T-helper 2 cell treated with Interferon-gamma antibody and Interleukin-4, amounts not matched to agents 5 μg/mL and 100 μg/mL, for 36 hours (primary cell): ENCODE data around the gene ERCC6.

ENCODE experiments used
- DNase-seq: peaks from one replicate; pipeline ENCODE4 v3.0.0; 2021; ENCODE audit warnings: low spot score
- H3K27ac Mint-ChIP-seq: one replicate; pipeline ENCODE4 v1.8.0; 2021; ENCODE audit warnings: mild to moderate bottlenecking, mixed read lengths
- H3K27me3 Mint-ChIP-seq: one replicate; pipeline ENCODE4 v1.8.0; 2021; ENCODE audit warnings: low read depth, mixed read lengths
- H3K36me3 Mint-ChIP-seq: one replicate; pipeline ENCODE4 v1.8.0; 2021; ENCODE audit warnings: low read depth, mixed read lengths
- H3K4me1 Mint-ChIP-seq: one replicate; pipeline ENCODE4 v1.8.0; 2021; ENCODE audit warnings: low read depth, mixed read lengths
- H3K4me3 Mint-ChIP-seq: one replicate; pipeline ENCODE4 v1.8.0; 2022; ENCODE audit warnings: mild to moderate bottlenecking, moderate library complexity, mixed read lengths
- H3K9me3 Mint-ChIP-seq: one replicate; pipeline ENCODE4 v1.8.0; 2021; ENCODE audit warnings: mixed read lengths

The ERCC6 gene

DNA sequence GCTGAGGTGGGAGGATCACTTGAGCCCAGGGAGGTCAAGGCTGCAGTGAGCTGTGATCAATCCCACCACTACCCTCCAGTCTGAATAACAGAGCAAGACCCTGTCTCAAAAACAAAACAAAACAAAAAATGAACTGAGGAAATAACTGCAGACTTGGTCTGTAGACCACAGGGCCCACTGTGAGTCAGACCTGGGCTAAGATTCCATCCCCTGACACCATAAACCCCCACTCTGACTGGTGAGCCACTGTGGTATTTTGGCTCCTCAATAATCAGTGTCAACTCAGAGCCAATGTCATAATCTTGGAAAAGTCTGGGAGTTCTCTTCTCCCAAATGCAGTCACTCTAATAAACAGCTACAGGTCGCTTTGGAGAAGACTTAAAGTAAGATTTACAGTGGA is 24.0 kb upstream of the ERCC6 start:
- H3K4me3 Mint-ChIP-seq, result no peak overlapping the region
- H3K27me3 Mint-ChIP-seq, result peaks cover 2% of the 10 kb centered on the region
- peaks cover 27% of the 10 kb centered on the region for H3K4me1 Mint-ChIP-seq
- peak overlapping the region; percentile 33 for H3K27ac Mint-ChIP-seq
- no peak for DNase-seq
- H3K9me3 Mint-ChIP-seq, result peaks cover 13% of the 10 kb centered on the region
- peaks cover 4% of the 10 kb centered on the region for H3K36me3 Mint-ChIP-seq

DNA sequence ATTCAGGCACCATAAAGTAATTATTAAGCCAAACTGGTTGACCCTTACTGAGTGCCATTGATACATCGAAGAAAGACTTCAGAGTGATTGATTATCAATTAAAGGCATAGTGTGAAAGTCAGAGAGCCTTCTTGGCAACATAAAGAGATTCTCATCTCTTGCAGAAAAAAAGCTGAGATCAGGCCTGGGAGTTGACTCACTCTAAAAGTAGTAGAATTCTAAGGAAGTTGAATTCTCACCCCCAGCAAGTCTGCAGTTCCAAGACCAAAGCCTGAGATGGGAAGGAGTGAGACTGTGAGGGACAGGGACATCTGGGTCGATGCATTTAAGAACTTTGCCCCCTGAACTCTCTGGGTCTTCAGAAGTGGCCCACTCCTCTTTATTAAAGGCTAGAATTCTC is 21.6 kb upstream of the ERCC6 start:
- DNase-seq, result no peak
- Mint-ChIP-seq H3K4me1 (peaks cover 19% of the 10 kb centered on the region), H3K4me3 (no peak overlapping the region), H3K9me3 (peaks cover 3% of the 10 kb centered on the region), H3K36me3 (no peaks in the 10 kb centered on the region), H3K27ac (no peak overlapping the region), H3K27me3 (no peaks in the 10 kb centered on the region)

DNA sequence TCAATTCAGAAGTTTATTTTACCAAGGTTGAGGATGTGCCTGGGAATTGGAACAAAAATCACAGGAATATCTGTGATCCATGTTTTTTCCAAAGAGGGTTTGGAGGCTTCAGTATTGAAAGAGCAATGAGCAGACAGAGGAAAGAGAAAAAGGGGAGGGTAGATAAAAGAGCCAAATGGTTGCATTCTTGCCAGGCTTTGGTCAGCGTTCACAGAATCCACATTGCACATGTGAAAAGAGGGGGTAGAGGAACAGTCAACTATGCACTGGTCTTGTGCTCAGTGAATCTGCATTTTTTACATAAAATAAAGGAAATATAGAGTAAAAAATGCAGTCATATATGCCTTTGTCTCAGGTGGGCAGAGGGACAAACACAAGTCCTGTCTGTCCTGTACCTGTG is 20.6 kb upstream of the ERCC6 start:
- H3K9me3 Mint-ChIP-seq, result peaks cover 7% of the 10 kb centered on the region

DNA sequence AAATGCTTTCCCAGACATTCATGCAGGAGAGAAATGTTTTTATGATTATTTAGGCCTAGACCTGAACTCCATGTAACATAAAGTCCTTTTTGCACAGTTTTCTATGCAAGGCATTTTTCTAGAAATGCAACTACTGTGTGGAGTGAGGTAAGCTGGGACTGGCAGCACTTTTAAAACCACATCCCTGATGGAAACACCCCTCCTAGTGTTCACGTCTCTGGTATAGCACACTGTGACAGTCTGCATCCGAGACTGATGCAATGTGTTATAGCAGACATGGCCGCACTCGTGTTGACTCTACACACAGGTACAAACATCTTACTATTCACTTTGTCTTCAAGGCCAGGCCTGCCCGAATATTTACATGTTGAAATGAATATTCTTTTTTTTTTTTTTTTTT is 19.3 kb upstream of the ERCC6 start:
- no peak overlapping the region for H3K27ac Mint-ChIP-seq
- H3K36me3 Mint-ChIP-seq, result no peaks in the 10 kb centered on the region
- no peaks in the 10 kb centered on the region for H3K27me3 Mint-ChIP-seq
- DNase-seq, result no peak
- no peak overlapping the region for H3K4me3 Mint-ChIP-seq
- peaks cover 7% of the 10 kb centered on the region for H3K9me3 Mint-ChIP-seq
- peaks cover 21% of the 10 kb centered on the region for H3K4me1 Mint-ChIP-seq

More for the DNA sequence above, 20.6 kb upstream of the ERCC6 start:
- Mint-ChIP-seq H3K27ac (no peak overlapping the region), H3K36me3 (no peaks in the 10 kb centered on the region), H3K4me1 (peaks cover 17% of the 10 kb centered on the region), H3K27me3 (no peaks in the 10 kb centered on the region), H3K4me3 (no peak overlapping the region)
- DNase-seq, result no peak

DNA sequence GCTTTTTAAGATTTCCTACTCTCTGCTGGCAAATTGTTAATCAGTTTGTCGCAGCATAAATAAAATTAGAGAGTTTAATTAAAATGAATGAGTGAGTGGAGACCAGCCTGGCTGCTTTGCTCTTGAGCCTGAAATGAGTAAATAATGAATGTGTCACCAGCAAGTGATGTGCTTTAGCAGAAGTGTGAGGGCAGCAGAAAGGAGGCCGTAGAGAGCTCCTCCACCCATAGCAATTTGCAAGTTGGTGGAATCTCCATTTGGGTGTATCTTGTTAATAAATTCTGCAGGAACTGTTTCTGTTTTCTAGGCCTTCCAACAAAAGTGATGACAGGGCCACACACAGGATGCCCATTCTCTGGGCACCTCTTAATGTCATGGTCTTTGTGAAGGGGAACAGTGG is 18.8 kb upstream of the ERCC6 start:
- Mint-ChIP-seq H3K4me1 (peaks cover 17% of the 10 kb centered on the region), H3K27me3 (no peaks in the 10 kb centered on the region), H3K4me3 (no peak overlapping the region), H3K27ac (no peak overlapping the region), H3K36me3 (no peaks in the 10 kb centered on the region), H3K9me3 (peaks cover 7% of the 10 kb centered on the region)
- no peak for DNase-seq

DNA sequence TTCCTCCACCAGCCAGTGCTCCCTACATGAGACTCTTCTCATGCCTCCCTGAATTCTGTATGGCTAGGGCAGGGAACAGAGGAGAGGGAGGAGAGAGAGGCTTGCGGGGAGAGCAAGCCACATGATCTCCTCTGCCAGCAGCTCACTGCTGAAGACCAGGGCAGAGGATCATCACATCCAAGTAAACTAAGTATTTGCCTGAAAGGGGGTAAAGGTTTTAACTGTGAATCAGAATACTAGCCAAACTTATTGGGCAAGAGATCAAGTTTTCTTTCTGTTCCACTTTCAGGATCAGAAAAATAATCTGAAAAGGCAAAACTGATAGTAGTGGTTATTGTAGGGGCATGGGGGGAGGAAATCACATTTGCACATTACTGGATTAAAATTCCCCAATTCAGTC is 17.8 kb upstream of the ERCC6 start:
- Mint-ChIP-seq H3K27ac (no peak overlapping the region), H3K36me3 (no peaks in the 10 kb centered on the region), H3K4me1 (peaks cover 14% of the 10 kb centered on the region), H3K27me3 (peaks cover 2% of the 10 kb centered on the region), H3K4me3 (no peak overlapping the region), H3K9me3 (peaks cover 7% of the 10 kb centered on the region)
- DNase-seq, result no peak

DNA sequence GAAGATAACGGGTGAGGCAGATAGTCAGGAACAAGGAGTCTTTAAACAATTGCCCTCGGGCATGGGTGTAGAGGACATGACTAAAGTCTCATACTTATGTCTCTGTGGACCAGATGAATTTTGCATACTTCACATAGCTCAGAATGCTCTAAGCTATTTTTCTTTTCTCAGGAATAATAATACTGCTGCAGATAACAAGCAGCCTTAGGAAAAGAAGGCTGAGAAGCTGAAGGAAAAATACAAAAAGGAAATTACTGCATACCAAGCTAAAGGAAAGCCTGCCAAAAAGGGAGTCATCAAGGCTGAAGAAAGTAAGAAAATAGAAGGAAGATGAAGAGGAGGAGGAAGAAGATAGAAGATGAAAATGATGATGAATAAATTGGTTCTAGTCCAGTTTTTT is 13.4 kb upstream of the ERCC6 start:
- no peak for DNase-seq
- Mint-ChIP-seq H3K36me3 (no peaks in the 10 kb centered on the region), H3K4me1 (peaks cover 13% of the 10 kb centered on the region), H3K27ac (no peak overlapping the region), H3K27me3 (peaks cover 6% of the 10 kb centered on the region), H3K4me3 (no peak overlapping the region), H3K9me3 (peaks cover 7% of the 10 kb centered on the region)

DNA sequence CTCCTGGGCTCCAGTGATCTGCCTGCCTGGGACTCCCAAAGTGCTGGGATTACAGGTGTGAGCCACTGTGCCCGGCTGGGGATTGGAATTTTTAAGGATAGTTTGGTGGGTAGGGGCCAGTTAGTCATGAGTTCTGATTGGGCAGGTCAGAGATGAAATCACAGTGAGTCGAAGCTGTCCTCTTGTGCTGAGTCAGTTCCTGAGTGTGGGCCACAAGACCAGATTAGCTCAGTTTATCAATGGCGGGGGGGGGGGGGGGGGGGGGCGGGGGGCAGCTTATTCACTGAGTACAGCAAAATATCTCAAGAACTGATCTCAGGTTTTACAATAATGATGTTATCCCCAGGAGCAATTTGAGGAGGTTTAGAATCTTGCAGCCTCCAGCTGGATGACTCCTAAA is 11.6 kb upstream of the ERCC6 start:
- H3K4me3 Mint-ChIP-seq, result no peak overlapping the region
- peaks cover 6% of the 10 kb centered on the region for H3K9me3 Mint-ChIP-seq
- no peak overlapping the region for H3K27ac Mint-ChIP-seq
- H3K27me3 Mint-ChIP-seq, result peaks cover 6% of the 10 kb centered on the region
- H3K36me3 Mint-ChIP-seq, result no peaks in the 10 kb centered on the region
- H3K4me1 Mint-ChIP-seq, result peaks cover 13% of the 10 kb centered on the region
- DNase-seq, result no peak

DNA sequence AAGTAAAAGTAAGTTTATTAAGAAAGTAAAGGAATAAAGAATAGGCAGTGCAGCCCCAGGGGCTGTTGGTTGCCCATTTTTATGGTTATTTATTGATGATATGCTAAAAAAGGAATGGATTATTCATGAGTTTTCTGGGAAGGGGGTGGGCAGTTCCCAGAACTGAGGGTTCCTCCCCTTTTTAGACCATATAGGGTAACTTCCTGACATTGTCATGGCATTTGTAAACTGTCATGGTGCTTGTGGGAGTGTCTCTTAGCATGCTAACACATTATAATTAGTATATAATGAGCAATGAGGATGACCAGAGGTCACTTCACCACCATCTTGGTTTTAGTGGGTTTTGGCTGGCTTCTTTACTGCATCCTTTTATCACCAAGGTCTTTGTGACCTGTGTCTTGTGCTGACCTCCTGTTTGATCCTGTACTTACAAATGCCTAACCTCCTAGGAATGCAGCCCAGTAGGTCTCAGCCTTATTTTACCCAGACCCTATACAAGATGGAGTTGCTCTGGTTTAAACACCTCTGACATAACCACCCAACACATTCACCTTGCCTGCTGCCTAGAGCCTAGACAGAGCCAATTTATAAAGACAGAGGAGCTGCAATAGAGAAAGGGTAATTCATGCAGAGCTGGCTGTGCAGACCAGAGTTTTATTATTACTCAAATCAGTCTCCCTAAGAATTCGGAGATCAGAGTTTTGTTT is 10.9 kb upstream of the ERCC6 start:
- Mint-ChIP-seq H3K27ac (no peak overlapping the region), H3K9me3 (peaks cover 5% of the 10 kb centered on the region), H3K36me3 (no peaks in the 10 kb centered on the region), H3K4me3 (no peak overlapping the region), H3K27me3 (peaks cover 6% of the 10 kb centered on the region), H3K4me1 (peaks cover 13% of the 10 kb centered on the region)
- no peak for DNase-seq

DNA sequence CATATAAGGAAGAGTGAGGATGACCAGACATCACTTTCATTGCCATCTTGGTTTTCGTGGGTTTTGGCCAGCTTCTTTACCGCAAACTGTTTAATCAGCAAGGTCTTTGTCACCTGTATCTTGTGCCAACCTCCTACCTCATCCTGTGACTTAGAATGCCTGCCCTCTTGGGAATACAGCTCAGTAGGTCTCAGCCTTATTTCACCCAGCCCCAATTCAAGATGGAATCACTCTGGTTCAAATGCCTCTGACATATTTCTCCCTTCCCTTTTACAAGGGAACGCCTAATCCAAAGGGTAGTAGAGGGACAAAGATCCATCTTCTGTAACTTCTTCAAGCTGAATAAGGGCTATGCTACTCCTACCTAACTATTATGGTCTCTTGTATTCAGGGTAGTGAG is 4.7 kb upstream of the ERCC6 start:
- H3K36me3 Mint-ChIP-seq, result no peaks in the 10 kb centered on the region
- peaks cover 4% of the 10 kb centered on the region for H3K27me3 Mint-ChIP-seq
- H3K27ac Mint-ChIP-seq, result no peak overlapping the region
- no peak for DNase-seq
- H3K4me3 Mint-ChIP-seq, result no peak overlapping the region
- peaks cover 11% of the 10 kb centered on the region for H3K9me3 Mint-ChIP-seq
- peaks cover 9% of the 10 kb centered on the region for H3K4me1 Mint-ChIP-seq

DNA sequence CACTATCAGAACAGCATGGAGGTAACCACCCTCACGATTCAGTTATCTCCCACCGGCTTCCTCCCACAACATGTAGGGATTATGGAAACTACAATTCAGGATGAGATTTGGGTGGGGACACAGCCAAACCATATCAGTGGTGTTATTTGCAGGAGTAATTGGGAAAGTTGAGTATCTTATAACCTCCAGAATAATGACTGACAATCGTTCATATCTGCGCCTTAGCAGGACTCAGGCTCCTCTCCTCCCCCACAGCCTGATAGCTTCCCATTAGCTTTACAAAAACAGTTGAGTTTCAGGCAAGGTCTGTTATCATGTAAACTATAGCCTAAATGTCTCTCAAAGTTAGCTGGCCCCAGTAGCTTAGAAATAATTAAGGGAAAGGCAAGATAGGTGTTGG is 3.4 kb upstream of the ERCC6 start:
- H3K9me3 Mint-ChIP-seq, result peaks cover 11% of the 10 kb centered on the region
- H3K4me3 Mint-ChIP-seq, result no peak overlapping the region
- peaks cover 13% of the 10 kb centered on the region for H3K4me1 Mint-ChIP-seq
- peaks cover 4% of the 10 kb centered on the region for H3K27me3 Mint-ChIP-seq
- H3K27ac Mint-ChIP-seq, result no peak overlapping the region
- DNase-seq, result no peak
- no peaks in the 10 kb centered on the region for H3K36me3 Mint-ChIP-seq

DNA sequence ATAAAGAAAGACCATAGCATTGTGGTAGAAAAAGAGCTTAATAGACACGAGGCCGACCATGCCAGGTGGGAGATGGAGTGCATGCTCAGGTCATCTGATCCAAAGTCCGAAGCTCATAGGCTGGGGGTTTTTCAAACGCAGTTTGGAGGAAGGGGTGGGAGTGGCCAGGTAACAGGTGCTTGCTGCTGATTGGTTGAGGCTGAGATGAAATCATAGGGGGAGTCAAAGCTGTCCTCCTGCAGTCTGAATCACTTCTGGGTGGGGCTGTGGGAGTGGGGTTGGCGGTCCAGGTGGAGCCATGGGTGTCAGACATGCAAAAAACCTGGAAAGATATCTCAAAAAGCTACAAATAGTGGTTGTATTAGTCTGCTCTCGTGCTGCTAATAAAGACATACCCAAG is 2.8 kb upstream of the ERCC6 start:
- Mint-ChIP-seq H3K4me1 (peaks cover 14% of the 10 kb centered on the region), H3K36me3 (no peaks in the 10 kb centered on the region), H3K27ac (no peak overlapping the region), H3K4me3 (no peak overlapping the region), H3K9me3 (peaks cover 11% of the 10 kb centered on the region), H3K27me3 (peaks cover 4% of the 10 kb centered on the region)
- DNase-seq, result no peak

DNA sequence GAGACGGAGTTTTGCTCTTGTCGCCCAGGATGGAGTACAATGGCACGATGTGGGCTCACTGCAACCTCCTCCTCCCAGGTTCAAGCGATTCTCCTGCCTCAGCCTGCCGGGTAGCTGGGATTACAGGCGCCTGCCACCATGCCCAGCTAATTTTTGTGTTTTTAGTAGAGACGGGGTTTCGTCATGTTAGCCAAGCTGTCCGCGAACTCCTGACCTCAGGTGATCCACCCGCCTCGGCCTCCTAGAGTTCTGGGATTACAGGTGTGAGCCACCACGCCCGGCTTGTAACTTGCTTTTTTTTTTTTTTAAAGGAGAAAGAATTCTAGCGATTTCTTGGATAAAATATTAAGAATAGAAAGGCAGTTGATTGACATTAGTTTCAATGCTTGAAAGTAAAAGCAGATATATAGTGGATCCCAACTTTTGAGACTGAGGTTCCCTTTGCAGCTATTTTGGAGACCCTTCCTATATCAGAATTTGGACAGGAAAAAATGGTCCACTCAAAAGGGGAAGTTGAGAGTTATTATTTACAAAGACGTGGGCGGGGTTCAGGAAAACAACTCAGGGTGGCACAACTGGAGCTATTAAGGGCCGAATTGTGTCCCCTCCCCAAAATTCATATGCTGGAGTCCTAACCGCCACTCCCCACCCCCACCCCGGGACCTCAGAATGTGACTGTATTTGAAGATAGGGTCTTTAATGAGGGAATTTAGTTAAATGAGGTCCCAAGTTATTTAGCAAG is 1.3 kb upstream of the ERCC6 start:
- peaks cover 7% of the 10 kb centered on the region for H3K36me3 Mint-ChIP-seq
- peaks cover 4% of the 10 kb centered on the region for H3K27me3 Mint-ChIP-seq
- H3K4me3 Mint-ChIP-seq, result peak overlapping the region; percentile 88
- H3K9me3 Mint-ChIP-seq, result peaks cover 10% of the 10 kb centered on the region
- H3K4me1 Mint-ChIP-seq, result peaks cover 26% of the 10 kb centered on the region
- DNase-seq, result no peak
- H3K27ac Mint-ChIP-seq, result no peak overlapping the region

DNA sequence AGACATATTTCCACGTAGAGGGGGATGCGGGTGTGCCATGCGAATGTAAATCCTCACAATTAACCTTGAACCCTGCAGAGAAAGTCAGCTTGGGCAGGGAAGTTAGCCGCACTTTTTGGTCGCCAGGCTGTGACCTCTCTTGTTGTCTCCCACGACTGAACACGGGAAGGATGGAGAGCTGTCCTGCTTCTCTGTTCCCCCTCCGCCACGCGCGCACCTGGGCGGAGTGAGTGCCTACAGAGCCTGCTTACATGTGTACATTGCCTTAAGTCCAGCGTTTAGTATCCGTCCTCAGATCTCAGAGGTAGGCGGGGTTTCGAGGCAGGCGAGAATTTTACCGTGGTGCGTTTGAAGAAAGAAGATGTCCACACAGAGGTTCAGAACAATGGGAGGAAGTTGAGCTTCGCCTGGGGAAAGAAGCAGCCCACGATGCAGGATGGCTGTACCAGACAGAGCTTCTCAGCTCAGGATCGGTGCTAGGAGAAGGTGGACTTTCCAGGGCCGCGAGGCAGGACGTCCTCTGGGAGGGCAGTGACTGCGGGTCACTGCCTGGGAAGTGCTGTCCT is 482 bp upstream of the ERCC6 start:
- no peak for DNase-seq
- Mint-ChIP-seq H3K36me3 (peaks cover 7% of the 10 kb centered on the region), H3K27me3 (peaks cover 4% of the 10 kb centered on the region), H3K9me3 (peaks cover 4% of the 10 kb centered on the region), H3K4me3 (peak overlapping the region; percentile 88), H3K27ac (peak overlapping the region; percentile 96), H3K4me1 (peaks cover 32% of the 10 kb centered on the region)
